GM12878 (cell line): ENCODE measurements around the gene OSGIN1. TPM values are rescaled to one million over a fixed set of nuclear protein-coding genes. Genes with fewer than 3 reads are reported as not detected.

Experiments used
- ATAC-seq: fragments of 200-7000 bp; cut with Tn5 transposase; 3 replicates; pipeline ENCODE4 v1.9.1; 2020; ENCODE audit warnings: mild to moderate bottlenecking, moderate library complexity
- BruUV-seq: library from RNA; stranded (reverse); fragments of 400-500 nt; replicated peaks from 2 replicates; lab custom pipeline; 2021; lab: Mats Ljungman, UMichigan
- CTCF ChIA-PET: fragments of 300-600 bp; sonication (Branson Sonifier 250); formaldehyde crosslinking; extraction: SDS; loops from one replicate; lab custom pipeline; 2021; ENCODE audit warnings: inconsistent platforms; lab: Yijun Ruan, JAX
- POLR2A ChIA-PET: fragments of 350-600 bp; formaldehyde crosslinking; extraction: SDS; loops from one replicate; lab custom pipeline; 2021; ENCODE audit warnings: inconsistent platforms; lab: Charles Lee
- RAD21 ChIA-PET: fragments of 300-600 bp; sonication (Branson Sonifier 250); formaldehyde crosslinking; loops from one replicate; lab custom pipeline; 2023; ENCODE audit warnings: antibody characterized with exemption; ENCODE audit not compliant: unreplicated experiment; lab: Charles Lee
- SMC1A ChIA-PET: fragments of 300-600 bp; sonication (Branson Sonifier 250); formaldehyde crosslinking; loops from one replicate; lab custom pipeline; 2023; ENCODE audit not compliant: unreplicated experiment, uncharacterized antibody; lab: Charles Lee
- DNase-seq: peaks from one replicate; pipeline ENCODE4 v3.0.0-alpha.2; 2011; ENCODE audit warnings: low read depth, low spot score
- FAIRE-seq: peaks from 3 replicates; lab custom pipeline; 2011; peaks lifted over from hg19 to GRCh38; lab: Jason Lieb, UNC
- H2AFZ ChIP-seq: 2 replicates; pipeline ENCODE4 v1.6.0; 2011; ENCODE audit warnings: low read depth, low read length, control low read depth; ENCODE audit not compliant: control insufficient read depth
- H3K27ac ChIP-seq: 2 replicates; pipeline ENCODE4 v1.5.1; 2011; ENCODE audit warnings: control low read depth; ENCODE audit not compliant: control insufficient read depth, insufficient read depth
- H3K27me3 ChIP-seq, 2 experiments: replicated peaks in 1 of 2; 2 replicates each; pipeline versions ENCODE4 v1.6.0 to v1.6.1; 2011; ENCODE audit warnings: low read length in 1 of 2; ENCODE audit not compliant: control insufficient read depth in 2 of 2, insufficient read depth in 2 of 2
- H3K36me3 ChIP-seq, 2 experiments: 2 replicates each; pipeline ENCODE4 v1.5.1; 2011; ENCODE audit warnings: low read length in 1 of 2; ENCODE audit not compliant: control insufficient read depth in 2 of 2, insufficient read depth in 2 of 2
- H3K4me1 ChIP-seq: 2 replicates; pipeline ENCODE4 v1.6.1; 2011; ENCODE audit warnings: mild to moderate bottlenecking, low read length, moderate library complexity, mixed read lengths; ENCODE audit not compliant: control insufficient read depth, insufficient read depth
- H3K4me2 ChIP-seq: 2 replicates; pipeline ENCODE4 v1.6.0; 2011; ENCODE audit warnings: control low read depth; ENCODE audit not compliant: control insufficient read depth, insufficient read depth
- H3K4me3 ChIP-seq: fragments of 200-600 bp; sonication (generic); 2 replicates; pipeline ENCODE4 v1.5.1; 2016
- H3K79me2 ChIP-seq: 2 replicates; pipeline ENCODE4 v1.6.0; 2011; ENCODE audit warnings: low read length; ENCODE audit not compliant: control insufficient read depth, insufficient read depth
- H3K9ac ChIP-seq: 2 replicates; pipeline ENCODE4 v1.8.0; 2011; ENCODE audit warnings: low read length, control low read depth, mixed read lengths; ENCODE audit not compliant: control insufficient read depth, insufficient read depth
- H3K9me3 ChIP-seq: replicated peaks from 3 replicates; pipeline ENCODE4 v1.5.1; 2011; ENCODE audit warnings: mild to moderate bottlenecking, low read length; ENCODE audit not compliant: control insufficient read depth, insufficient read depth
- H4K20me1 ChIP-seq: 2 replicates; pipeline ENCODE4 v1.6.0; 2011; ENCODE audit not compliant: control insufficient read depth, insufficient read depth
- ATF7 ChIP-seq: fragments of 450-650 bp; IDR thresholded peaks from 2 replicates; pipeline ENCODE4 v1.6.1; 2016; ENCODE audit warnings: low read depth, mild to moderate bottlenecking
- BCLAF1 ChIP-seq: fragments of 450-650 bp; IDR thresholded peaks from 2 replicates; pipeline ENCODE4 v1.6.1; 2017; ENCODE audit warnings: antibody characterized with exemption, mild to moderate bottlenecking, moderate library complexity
- CBFB ChIP-seq: IDR thresholded peaks from 2 replicates; pipeline ENCODE4 v1.6.1; 2016; ENCODE audit warnings: antibody characterized with exemption, low read depth
- CHD4 ChIP-seq: fragments of 200-600 bp; sonication (generic); IDR thresholded peaks from 2 replicates; pipeline ENCODE4 v1.6.1; 2016; ENCODE audit warnings: mild to moderate bottlenecking
- CTCF ChIP-seq, 3 experiments: IDR thresholded peaks in 2 of 3; conservative IDR thresholded peaks in 1 of 3; 2 replicates each; pipeline ENCODE4 v1.5.1; 2011; ENCODE audit warnings: low read depth in 3 of 3, low read length in 3 of 3, mild to moderate bottlenecking in 3 of 3, control low read depth in 2 of 3, moderate library complexity in 2 of 3, inconsistent platforms in 1 of 3, mixed read lengths in 1 of 3; ENCODE audit not compliant: control insufficient read depth in 2 of 3, insufficient read depth in 1 of 3; ENCODE audit errors: extremely low read depth in 1 of 3
- EED ChIP-seq: sonication (generic); IDR thresholded peaks from 2 replicates; pipeline ENCODE4 v1.6.1; 2016; ENCODE audit warnings: antibody characterized with exemption, low read depth
- ETV6 ChIP-seq, 2 experiments: fragments of 450-650 bp in 1 of 2; IDR thresholded peaks in 1 of 2; conservative IDR thresholded peaks in 1 of 2; 2 replicates each; pipeline ENCODE4 v1.6.1; 2014; ENCODE audit warnings: antibody characterized with exemption in 1 of 2, borderline replicate concordance in 1 of 2, low read depth in 1 of 2, mild to moderate bottlenecking in 1 of 2, moderate library complexity in 1 of 2
- FOS ChIP-seq: IDR thresholded peaks from 3 replicates; pipeline ENCODE4 v1.6.1; 2011; ENCODE audit warnings: borderline replicate concordance; ENCODE audit not compliant: insufficient read length; ENCODE audit errors: extremely low read depth
- JUNB ChIP-seq: IDR thresholded peaks from 2 replicates; pipeline ENCODE4 v1.6.1; 2016; ENCODE audit warnings: antibody characterized with exemption, mild to moderate bottlenecking
- RCOR1 ChIP-seq: conservative IDR thresholded peaks from 2 replicates; pipeline ENCODE4 v1.6.1; 2012; ENCODE audit warnings: low read depth, low read length, improper control_type of control experiment
- SP1 ChIP-seq: IDR thresholded peaks from one replicate; pipeline ENCODE4 v1.6.1; 2011; ENCODE audit warnings: low read depth, low read length
- TCF7 ChIP-seq: IDR thresholded peaks from 2 replicates; pipeline ENCODE4 v1.6.1; 2014; ENCODE audit warnings: antibody characterized with exemption, borderline replicate concordance
- ZZZ3 ChIP-seq: IDR thresholded peaks from 2 replicates; pipeline ENCODE4 v1.6.1; 2011; ENCODE audit warnings: low read depth; ENCODE audit not compliant: control insufficient read depth, insufficient read length
- WGBS: methylation state at CpG from one replicate; pipeline ENCODE4 v1.1.6; 2016; ENCODE audit warnings: low lambda C conversion rate; ENCODE audit not compliant: insufficient replicate concordance, insufficient coverage; ENCODE audit errors: missing lambda C conversion rate; 5-methylcytosine and 5-hydroxymethylcytosine counted together
- in situ Hi-C: fragments of 300-500 bp; cut with MboI; formaldehyde crosslinking; loops from 9 replicates; pipeline ENCODE4 v1.14.3; 2018; ENCODE audit warnings: mixed read lengths
- intact Hi-C: fragments of 100-400 bp; cut with micrococcal nuclease; formaldehyde crosslinking; loops from one replicate; pipeline ENCODE4 v1.14.2; 2022; ENCODE audit not compliant: unreplicated experiment
- polyA plus RNA-seq, 11 experiments: library from polyadenylated mRNA; depleted of rRNA in 4 of 11; unstranded in 6 of 11; stranded (reverse) in 5 of 11; fragments of >200 nt; fragmentation: Nextera tagmentation in 4 of 11; fragmentation: Illumina TruSeq in 1 of 11; extraction: Ambion mirVana in 4 of 11; extraction: Trizol in 1 of 11; gene quantifications; 1 replicate in 1 of 11; 2 replicates in 10 of 11; pipeline versions ENCODE4 v1.2.1 to v1.2.3, GENCODE V29; 2011 to 2016; ENCODE audit warnings: inconsistent platforms in 2 of 11, missing spikeins in 2 of 11, low read depth in 1 of 11
- total RNA-seq, 4 experiments: library from RNA; depleted of rRNA in 3 of 4; stranded (reverse); fragments of >200 nt in 3 of 4; fragmentation: Illumina TruSeq in 1 of 4; extraction: Trizol in 1 of 4; gene quantifications; 2 replicates each; pipeline versions ENCODE4 v1.2.1 to v1.2.3, GENCODE V29; 2013 to 2021
- TF ChIP-seq, protein P1 (sequence below): IDR thresholded peaks from 2 replicates; pipeline ENCODE4 v1.6.1; 2012; ENCODE audit warnings: low read depth, low read length, improper control_type of control experiment
- TF ChIP-seq, protein P2 (sequence below): fragments of 450-650 bp; IDR thresholded peaks from 2 replicates; pipeline ENCODE4 v1.6.1; 2017; ENCODE audit warnings: mild to moderate bottlenecking, low read depth, inconsistent platforms; ENCODE audit not compliant: poor library complexity, severe bottlenecking

The OSGIN1 gene
- total and polyA plus RNA-seq, 10 of the 15 experiments (the other 5 are each of a cell fraction or from before 2014, with no cell fraction given), result 0.06 to 0.18 (median 0.13) TPM; not detected in 5

DNA sequence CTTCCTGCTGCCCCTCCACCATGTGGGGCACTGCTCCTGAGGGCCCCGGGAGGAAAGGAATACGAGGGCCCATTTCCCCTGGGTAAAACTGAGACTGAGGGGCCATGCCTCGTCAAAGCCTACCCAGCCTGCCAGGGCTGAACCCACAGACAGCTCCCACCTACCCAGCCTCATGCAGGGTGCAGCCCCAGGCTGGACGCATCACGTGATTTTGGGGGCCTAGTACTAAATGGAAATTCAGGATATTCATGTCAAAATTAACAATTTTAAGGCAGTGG, 3.4 kb upstream of the OSGIN1 start:
- in situ Hi-C loops (loop anchor here (10.0 kb wide), 1 partner anchor 655 kb away; no protein-coding TSS in a partner anchor), intact Hi-C loops (loop anchor here (10.0 kb wide), 2 partner anchors 355 to 555 kb away; partner anchors contain the start of gene MEAK7)
- Histone ChIP-seq H4K20me1 (no peaks in the 10 kb centered on the region), H3K27me3 (no peaks in the 10 kb centered on the region), H3K27ac (no peak overlapping the region), H3K9ac (no peak overlapping the region), H3K4me1 (peaks cover 3% of the 10 kb centered on the region; the same call in 1 of the 2 replicates), H3K4me2 (no peak overlapping the region), H2AFZ (no peak overlapping the region), H3K9me3 (no peaks in the 10 kb centered on the region), H3K79me2 (no peaks in the 10 kb centered on the region), H3K4me3 (no peak overlapping the region), H3K36me3 (no peaks in the 10 kb centered on the region)
- POLR2A ChIA-PET, result no interaction called here
- FAIRE-seq, result no peak
- no TSS peak for BruUV-seq
- SMC1A ChIA-PET, result no interaction called here
- no peak for ATAC-seq
- CTCF ChIA-PET, result no interaction called here
- DNase-seq, result no peak
- RAD21 ChIA-PET, result no interaction called here
- WGBS, result 57% methylated on average over 5 of the region's 5 CpGs
- TF ChIP-seq CHD4, result no peak
- no peak for TF ChIP-seq FOS
- TF ChIP-seq, protein P1, sequence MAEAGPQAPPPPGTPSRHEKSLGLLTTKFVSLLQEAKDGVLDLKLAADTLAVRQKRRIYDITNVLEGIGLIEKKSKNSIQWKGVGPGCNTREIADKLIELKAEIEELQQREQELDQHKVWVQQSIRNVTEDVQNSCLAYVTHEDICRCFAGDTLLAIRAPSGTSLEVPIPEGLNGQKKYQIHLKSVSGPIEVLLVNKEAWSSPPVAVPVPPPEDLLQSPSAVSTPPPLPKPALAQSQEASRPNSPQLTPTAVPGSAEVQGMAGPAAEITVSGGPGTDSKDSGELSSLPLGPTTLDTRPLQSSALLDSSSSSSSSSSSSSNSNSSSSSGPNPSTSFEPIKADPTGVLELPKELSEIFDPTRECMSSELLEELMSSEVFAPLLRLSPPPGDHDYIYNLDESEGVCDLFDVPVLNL, result no peak
- TF ChIP-seq CBFB, result no peak
- TF ChIP-seq JUNB, result no peak
- no peak for TF ChIP-seq SP1
- no peak for TF ChIP-seq ETV6 (conservative IDR thresholded peaks at IDR 0.05 in 1 of 2, IDR thresholded peaks at IDR 0.05 in 1 of 2; ENCODE audit: borderline replicate concordance in 1 of 2, low read depth in 1 of 2)
- TF ChIP-seq BCLAF1, result no peak
- TF ChIP-seq EED, result no peak
- TF ChIP-seq CTCF (IDR thresholded peaks at IDR 0.05 in 2 of 3, conservative IDR thresholded peaks at IDR 0.05 in 1 of 3; ENCODE audit: control insufficient read depth in 2 of 3, extremely low read depth in 1 of 3, insufficient read depth in 1 of 3, low read depth in 3 of 3, low read length in 3 of 3), result no peak
- TF ChIP-seq ATF7, result no peak
- TF ChIP-seq TCF7, result no peak
- no peak for TF ChIP-seq RCOR1
- no peak for TF ChIP-seq ZZZ3
- TF ChIP-seq, protein P2, sequence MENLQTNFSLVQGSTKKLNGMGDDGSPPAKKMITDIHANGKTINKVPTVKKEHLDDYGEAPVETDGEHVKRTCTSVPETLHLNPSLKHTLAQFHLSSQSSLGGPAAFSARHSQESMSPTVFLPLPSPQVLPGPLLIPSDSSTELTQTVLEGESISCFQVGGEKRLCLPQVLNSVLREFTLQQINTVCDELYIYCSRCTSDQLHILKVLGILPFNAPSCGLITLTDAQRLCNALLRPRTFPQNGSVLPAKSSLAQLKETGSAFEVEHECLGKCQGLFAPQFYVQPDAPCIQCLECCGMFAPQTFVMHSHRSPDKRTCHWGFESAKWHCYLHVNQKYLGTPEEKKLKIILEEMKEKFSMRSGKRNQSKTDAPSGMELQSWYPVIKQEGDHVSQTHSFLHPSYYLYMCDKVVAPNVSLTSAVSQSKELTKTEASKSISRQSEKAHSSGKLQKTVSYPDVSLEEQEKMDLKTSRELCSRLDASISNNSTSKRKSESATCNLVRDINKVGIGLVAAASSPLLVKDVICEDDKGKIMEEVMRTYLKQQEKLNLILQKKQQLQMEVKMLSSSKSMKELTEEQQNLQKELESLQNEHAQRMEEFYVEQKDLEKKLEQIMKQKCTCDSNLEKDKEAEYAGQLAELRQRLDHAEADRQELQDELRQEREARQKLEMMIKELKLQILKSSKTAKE, result no peak
